ENCODE data around the gene GPX2.

Gene GPX2

GRCh38 chr14:64968167-64968566 lies 25.6 kb upstream of the GPX2 start:
- no peaks in the 10 kb centered on the region for H3K9me3 ChIP-seq (ENCODE audit: low read depth, low read length)
- no peaks in the 10 kb centered on the region for H3K36me3 ChIP-seq (ENCODE audit: insufficient read depth, low read length)
- H3K4me3 ChIP-seq: no peak overlapping the region
- no peak overlapping the region for H3K9ac ChIP-seq (ENCODE audit: insufficient read length)
- no peak for TF ChIP-seq POLR2AphosphoS5 (IDR thresholded peaks at IDR 0.05; ENCODE audit: borderline replicate concordance, low read depth, low read length)
- TF ChIP-seq EZH2 (IDR thresholded peaks at IDR 0.05): no peak
- no peak for TF ChIP-seq FOXP2 (optimal IDR thresholded peaks at IDR 0.05; ENCODE audit: control extremely low read depth, extremely low read length, insufficient read depth)
- H3K27ac ChIP-seq: no peak overlapping the region
- no peak for DNase-seq (ENCODE audit: low read depth, low spot score)

GRCh38 chr14:64966976-64967375 lies 24.4 kb upstream of the GPX2 start:
- H3K4me3 ChIP-seq: no peak overlapping the region
- H3K9me3 ChIP-seq (ENCODE audit: low read depth, low read length): no peaks in the 10 kb centered on the region
- DNase-seq (ENCODE audit: low read depth, low spot score): no peak
- TF ChIP-seq POLR2AphosphoS5 (IDR thresholded peaks at IDR 0.05; ENCODE audit: borderline replicate concordance, low read depth, low read length): no peak
- TF ChIP-seq FOXP2 (optimal IDR thresholded peaks at IDR 0.05; ENCODE audit: control extremely low read depth, extremely low read length, insufficient read depth): no peak
- TF ChIP-seq EZH2 (IDR thresholded peaks at IDR 0.05): no peak
- no peak overlapping the region for H3K27ac ChIP-seq
- H3K9ac ChIP-seq (ENCODE audit: insufficient read length): no peak overlapping the region
- H3K36me3 ChIP-seq (ENCODE audit: insufficient read depth, low read length): no peaks in the 10 kb centered on the region

- Histone ChIP-seq H3K27ac (no peak overlapping the region), H3K9ac (ENCODE audit: insufficient read length) (no peak overlapping the region), H3K9me3 (ENCODE audit: low read depth, low read length) (no peaks in the 10 kb centered on the region), H3K36me3 (ENCODE audit: insufficient read depth, low read length) (no peaks in the 10 kb centered on the region), H3K4me3 (no peak overlapping the region)
- no peak for DNase-seq (ENCODE audit: low read depth, low spot score)
- TF ChIP-seq POLR2AphosphoS5 (IDR thresholded peaks at IDR 0.05; ENCODE audit: borderline replicate concordance, low read depth, low read length) (no peak), FOXP2 (optimal IDR thresholded peaks at IDR 0.05; ENCODE audit: control extremely low read depth, extremely low read length, insufficient read depth) (no peak), EZH2 (IDR thresholded peaks at IDR 0.05) (no peak)
Observed at GRCh38 chr14:64965356-64966000, 22.9 kb upstream of the GPX2 start.

DNA sequence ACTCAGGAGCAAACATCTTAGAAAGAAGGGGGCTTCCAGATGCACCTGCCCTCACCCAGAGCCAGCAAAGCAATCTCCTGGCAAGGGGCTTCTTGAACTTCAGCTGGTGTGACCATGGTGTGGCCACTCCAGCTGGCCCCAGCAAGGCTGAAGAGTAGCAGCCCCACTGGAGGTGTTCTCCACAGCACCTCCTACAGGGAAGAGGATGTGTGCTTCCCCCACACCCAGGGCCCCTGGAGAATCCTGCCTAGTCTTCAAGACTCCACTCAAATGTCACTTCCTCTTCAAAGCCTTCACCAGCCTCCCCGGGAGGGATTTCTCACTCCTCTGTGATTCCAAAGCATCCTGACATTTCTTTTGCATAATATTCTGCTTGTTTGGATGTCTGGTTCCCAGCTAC lies 21.1 kb upstream of the GPX2 start:
- no peak overlapping the region for H3K9ac ChIP-seq (ENCODE audit: insufficient read length)
- H3K36me3 ChIP-seq (ENCODE audit: insufficient read depth, low read length): no peaks in the 10 kb centered on the region
- H3K9me3 ChIP-seq (ENCODE audit: low read depth, low read length): no peaks in the 10 kb centered on the region
- no peak for DNase-seq (ENCODE audit: low read depth, low spot score)
- H3K4me3 ChIP-seq: no peak overlapping the region
- TF ChIP-seq POLR2AphosphoS5 (IDR thresholded peaks at IDR 0.05; ENCODE audit: borderline replicate concordance, low read depth, low read length) (no peak), FOXP2 (optimal IDR thresholded peaks at IDR 0.05; ENCODE audit: control extremely low read depth, extremely low read length, insufficient read depth) (no peak), EZH2 (IDR thresholded peaks at IDR 0.05) (no peak)
- no peak overlapping the region for H3K27ac ChIP-seq

GRCh38 chr14:64960762-64961276 lies 18.3 kb upstream of the GPX2 start:
- H3K9ac ChIP-seq (ENCODE audit: insufficient read length): no peak overlapping the region
- no peaks in the 10 kb centered on the region for H3K36me3 ChIP-seq (ENCODE audit: insufficient read depth, low read length)
- no peak for DNase-seq (ENCODE audit: low read depth, low spot score)
- H3K4me3 ChIP-seq: no peak overlapping the region
- H3K9me3 ChIP-seq (ENCODE audit: low read depth, low read length): no peaks in the 10 kb centered on the region
- TF ChIP-seq FOXP2 (optimal IDR thresholded peaks at IDR 0.05; ENCODE audit: control extremely low read depth, extremely low read length, insufficient read depth): no peak
- no peak for TF ChIP-seq EZH2 (IDR thresholded peaks at IDR 0.05)
- no peak for TF ChIP-seq POLR2AphosphoS5 (IDR thresholded peaks at IDR 0.05; ENCODE audit: borderline replicate concordance, low read depth, low read length)
- H3K27ac ChIP-seq: no peak overlapping the region

DNA sequence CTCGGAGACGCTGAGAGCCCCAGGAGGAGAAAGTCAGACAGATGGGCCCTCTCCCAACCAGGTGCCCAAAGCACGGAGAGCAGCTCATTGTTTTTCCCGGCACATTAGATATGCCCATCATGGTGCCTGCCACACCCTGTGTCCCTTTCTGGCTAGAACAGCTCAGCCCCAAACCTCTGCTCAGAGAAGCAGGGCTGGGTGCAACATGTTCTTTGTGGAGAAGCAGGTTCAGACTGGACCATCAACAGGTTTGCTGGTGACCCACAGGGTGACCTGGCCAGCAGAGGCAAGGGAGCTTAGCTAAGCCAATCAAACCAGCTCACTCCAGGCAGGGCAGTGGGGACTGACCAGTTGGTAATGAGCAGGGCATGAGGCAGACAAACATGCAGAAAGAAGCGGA lies 16.2 kb upstream of the GPX2 start:
- Histone ChIP-seq H3K4me3 (no peak overlapping the region), H3K36me3 (ENCODE audit: insufficient read depth, low read length) (no peaks in the 10 kb centered on the region), H3K27ac (no peak overlapping the region), H3K9me3 (ENCODE audit: low read depth, low read length) (no peaks in the 10 kb centered on the region), H3K9ac (ENCODE audit: insufficient read length) (no peak overlapping the region)
- TF ChIP-seq EZH2 (IDR thresholded peaks at IDR 0.05) (no peak), FOXP2 (optimal IDR thresholded peaks at IDR 0.05; ENCODE audit: control extremely low read depth, extremely low read length, insufficient read depth) (no peak), POLR2AphosphoS5 (IDR thresholded peaks at IDR 0.05; ENCODE audit: borderline replicate concordance, low read depth, low read length) (no peak)
- DNase-seq (ENCODE audit: low read depth, low spot score): no peak

DNA sequence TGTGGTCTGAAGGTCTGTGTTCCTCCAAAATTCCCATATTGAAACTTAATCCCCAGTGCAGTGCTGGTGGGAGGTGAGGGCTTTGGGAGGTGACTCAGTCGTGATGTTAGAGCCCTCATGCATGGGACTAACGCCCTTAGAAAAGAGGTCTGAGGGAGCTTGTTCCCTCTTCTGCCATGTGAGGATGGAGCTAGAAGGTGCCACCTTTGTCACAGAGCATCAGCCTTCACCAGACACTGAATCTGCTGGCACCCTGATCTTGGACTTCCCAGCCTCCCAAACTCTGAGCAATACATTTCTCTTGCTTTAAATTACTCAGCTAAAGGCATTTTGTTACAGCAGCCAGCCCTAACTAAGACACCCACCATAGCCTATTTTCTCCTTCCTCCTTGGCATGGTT lies 15.7 kb upstream of the GPX2 start:
- TF ChIP-seq FOXP2 (optimal IDR thresholded peaks at IDR 0.05; ENCODE audit: control extremely low read depth, extremely low read length, insufficient read depth) (no peak), EZH2 (IDR thresholded peaks at IDR 0.05) (no peak), POLR2AphosphoS5 (IDR thresholded peaks at IDR 0.05; ENCODE audit: borderline replicate concordance, low read depth, low read length) (no peak)
- H3K27ac ChIP-seq: no peak overlapping the region
- no peak overlapping the region for H3K4me3 ChIP-seq
- H3K9me3 ChIP-seq (ENCODE audit: low read depth, low read length): no peaks in the 10 kb centered on the region
- H3K9ac ChIP-seq (ENCODE audit: insufficient read length): no peak overlapping the region
- H3K36me3 ChIP-seq (ENCODE audit: insufficient read depth, low read length): no peaks in the 10 kb centered on the region
- no peak for DNase-seq (ENCODE audit: low read depth, low spot score)

DNA sequence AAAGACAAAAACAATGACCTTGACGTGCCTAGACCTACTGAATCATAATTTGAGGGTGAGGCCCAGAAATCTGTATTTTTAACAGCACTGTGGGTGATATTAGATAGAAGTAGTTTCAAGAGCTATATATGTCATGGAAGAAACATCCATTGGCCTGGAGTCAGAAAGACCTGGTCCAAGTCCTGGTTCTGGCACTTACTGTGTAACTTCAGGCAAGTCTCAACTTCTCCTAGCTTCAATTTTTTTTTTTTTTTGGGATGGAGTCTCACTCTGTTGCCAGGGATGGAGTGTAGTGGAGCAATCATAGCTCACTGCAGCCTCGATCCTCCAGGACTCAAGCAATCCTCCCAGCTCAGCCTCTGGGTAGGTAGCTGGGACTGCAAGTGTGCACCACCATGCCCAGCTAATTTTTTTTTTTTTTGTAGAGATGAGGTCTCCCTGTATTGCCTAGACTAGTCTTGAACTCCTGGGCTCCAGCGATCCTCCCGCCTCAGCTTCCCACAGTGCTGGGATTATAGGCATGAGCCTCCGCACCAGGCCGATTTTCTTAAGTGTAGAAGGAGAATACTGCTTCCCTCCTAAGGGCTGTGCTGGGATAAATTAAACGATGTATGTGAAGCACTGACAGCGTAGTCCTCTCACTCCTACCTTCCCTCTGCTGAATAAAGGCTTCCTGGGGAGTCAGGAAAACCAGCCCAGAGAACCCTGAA lies 14.3 kb upstream of the GPX2 start:
- H3K9me3 ChIP-seq (ENCODE audit: low read depth, low read length): no peaks in the 10 kb centered on the region
- DNase-seq (ENCODE audit: low read depth, low spot score): no peak
- TF ChIP-seq FOXP2 (optimal IDR thresholded peaks at IDR 0.05; ENCODE audit: control extremely low read depth, extremely low read length, insufficient read depth): no peak
- no peak for TF ChIP-seq POLR2AphosphoS5 (IDR thresholded peaks at IDR 0.05; ENCODE audit: borderline replicate concordance, low read depth, low read length)
- TF ChIP-seq EZH2 (IDR thresholded peaks at IDR 0.05): no peak
- no peak overlapping the region for H3K9ac ChIP-seq (ENCODE audit: insufficient read length)
- H3K27ac ChIP-seq: no peak overlapping the region
- H3K36me3 ChIP-seq (ENCODE audit: insufficient read depth, low read length): no peaks in the 10 kb centered on the region
- H3K4me3 ChIP-seq: no peak overlapping the region
